Activated CD4-positive, CD25-positive, alpha-beta regulatory T cell (primary cell): ENCODE measurements around the gene LENG8.
"Not testable (repeated sequence)": the region's sequence is repeated elsewhere in the genome, so short reads cannot be mapped to it uniquely, and the experiment has no call there.

Experiments
- DNase-seq, 4 experiments: peaks; one replicate each; lab custom pipeline; 2025; lab: John Stamatoyannopoulos, UW

The LENG8 gene

GRCh38 chr19:54482889-54483288 is 33.9 kb downstream of the LENG8 start:
- no peak for DNase-seq

GRCh38 chr19:54484451-54484850 is 35.5 kb downstream of the LENG8 start:
- DNase-seq: no peak

- DNase-seq: no peak
These were observed 36.9 kb downstream of the LENG8 start for GRCh38 chr19:54485851-54486250.

GRCh38 chr19:54489341-54489740 is 40.3 kb downstream of the LENG8 start:
- DNase-seq: no peak

GRCh38 chr19:54489766-54490165 is 40.8 kb downstream of the LENG8 start:
- DNase-seq: no peak

DNA sequence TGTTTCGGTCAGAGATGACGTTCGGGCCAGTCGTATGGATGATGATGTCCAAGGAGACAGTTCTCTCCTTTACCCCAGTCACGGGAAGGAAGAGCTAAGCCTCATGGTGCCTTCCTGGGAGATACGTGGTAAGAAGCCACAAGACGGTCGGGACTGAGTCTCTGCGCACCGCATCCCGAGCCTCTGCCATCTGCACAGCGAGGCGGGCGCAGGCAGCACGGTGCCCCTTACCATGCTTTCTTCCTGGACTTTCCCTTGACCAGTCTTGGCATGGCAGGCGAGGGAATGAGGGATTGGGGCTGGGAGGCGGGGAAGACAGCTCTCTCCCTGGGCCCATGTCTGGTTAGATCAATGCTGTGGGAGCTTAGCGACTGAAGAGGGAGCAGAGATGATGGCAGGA is 43.6 kb downstream of the LENG8 start:
- no peak for DNase-seq

- DNase-seq: not testable (repeated sequence)
These were observed 44.1 kb downstream of the LENG8 start for GRCh38 chr19:54493056-54493455.

DNA sequence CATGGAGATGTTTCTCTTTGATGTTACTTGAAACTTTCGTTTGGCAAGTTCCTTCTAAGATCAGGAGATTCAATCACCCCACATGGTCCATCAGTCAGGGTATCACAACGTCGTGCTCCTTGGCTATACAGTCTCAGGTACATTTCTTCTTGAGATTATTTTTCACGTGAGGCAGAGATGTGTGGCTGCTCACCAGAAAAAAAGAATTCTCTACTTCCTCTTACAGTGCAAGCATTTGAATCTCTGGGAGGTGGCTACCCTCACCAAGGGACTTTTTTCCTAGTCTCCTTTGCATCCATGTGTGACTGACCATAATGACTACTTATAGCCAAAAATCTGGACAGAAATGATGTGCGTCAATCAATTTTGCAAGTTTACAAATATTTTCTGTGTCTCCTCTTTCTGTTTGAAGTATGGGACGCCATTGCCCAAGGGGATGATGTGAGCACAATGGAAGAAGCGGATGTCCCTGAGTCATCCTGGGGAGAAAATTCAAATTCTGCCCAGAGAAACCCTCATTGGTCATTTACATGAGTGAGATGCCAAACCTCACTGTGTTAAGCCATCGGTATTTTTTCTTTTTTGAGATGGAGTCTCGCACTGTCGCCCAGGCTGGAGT is 45.1 kb downstream of the LENG8 start:
- no peak for DNase-seq

DNA sequence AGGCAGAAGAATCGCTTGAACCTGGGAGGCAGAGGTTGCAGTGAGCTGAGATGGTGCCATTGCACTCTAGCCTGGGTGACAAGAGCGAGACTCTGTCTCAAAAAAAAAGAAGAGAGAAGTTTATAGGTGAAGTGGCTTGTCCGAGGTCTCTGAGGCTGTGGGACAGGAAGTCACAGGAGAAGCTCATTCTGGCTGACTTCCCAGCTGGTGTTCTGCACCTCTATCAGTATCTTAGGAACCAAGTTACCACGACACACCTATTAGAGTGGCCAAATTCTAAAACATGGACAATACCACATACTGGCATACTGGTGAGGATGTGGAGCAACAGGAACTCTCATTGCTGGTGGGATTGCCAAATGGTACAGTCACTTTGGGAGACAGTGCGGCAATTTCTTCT is 46.3 kb downstream of the LENG8 start:
- not testable (repeated sequence) for DNase-seq

- not testable (repeated sequence) for DNase-seq
These were observed 48.9 kb downstream of the LENG8 start for GRCh38 chr19:54497747-54498450.

DNA sequence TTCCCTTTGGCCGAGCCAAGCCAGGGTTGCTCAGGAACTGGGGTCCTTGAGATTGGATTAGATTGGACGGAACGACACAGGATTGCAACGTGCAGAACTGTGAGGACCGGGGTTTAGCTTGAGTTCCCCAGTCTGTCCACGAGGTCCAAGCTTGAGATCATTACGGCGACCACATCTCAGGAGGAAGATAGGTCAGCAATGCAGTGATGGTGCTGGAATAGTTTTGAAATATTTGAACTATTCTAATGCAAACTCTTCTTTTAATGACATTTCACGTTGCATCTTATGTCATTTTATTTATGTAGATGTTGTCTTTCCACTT is 49.4 kb downstream of the LENG8 start:
- not testable (repeated sequence) for DNase-seq

DNA sequence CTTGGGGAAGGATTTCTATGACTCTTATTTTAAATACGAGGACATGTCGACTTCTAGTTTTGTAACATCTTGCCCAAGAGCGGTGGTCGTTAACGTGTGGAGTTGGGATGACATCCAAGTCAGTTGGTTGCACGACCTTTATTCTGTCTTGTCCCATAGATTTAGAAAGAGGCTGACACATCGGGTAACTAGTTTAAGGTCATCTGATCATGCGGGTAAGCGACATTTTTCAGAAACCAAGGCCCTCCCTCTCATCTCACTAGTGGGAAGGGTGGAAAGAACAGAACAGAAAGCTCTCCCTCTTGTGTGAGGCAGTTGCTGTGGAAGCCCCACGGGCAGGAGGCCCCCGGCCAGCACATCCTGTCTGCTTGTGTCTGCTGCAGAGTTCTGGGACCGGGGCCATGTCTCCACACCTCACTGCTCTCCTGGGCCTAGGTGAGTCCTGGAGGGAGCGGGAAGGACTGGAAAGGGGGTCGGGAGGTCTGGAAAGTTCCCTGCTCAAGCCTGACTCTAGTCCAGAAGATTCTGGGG is 53.6 kb downstream of the LENG8 start, which contains the start of gene LAIR2:
Gene LAIR2 (plus strand): TSS at position 314 of the 531 bp plus-strand sequence. CDS start 88 bp downstream, at position 402.
- DNase-seq: no peak

- not testable (repeated sequence) for DNase-seq
These were observed 56.5 kb downstream of the LENG8 start for GRCh38 chr19:54505542-54505941.

- DNase-seq: no peak
These were observed 57.1 kb downstream of the LENG8 start for GRCh38 chr19:54506079-54506478.

- not testable (repeated sequence) for DNase-seq
These were observed 58.2 kb downstream of the LENG8 start for GRCh38 chr19:54507038-54507717.

DNA sequence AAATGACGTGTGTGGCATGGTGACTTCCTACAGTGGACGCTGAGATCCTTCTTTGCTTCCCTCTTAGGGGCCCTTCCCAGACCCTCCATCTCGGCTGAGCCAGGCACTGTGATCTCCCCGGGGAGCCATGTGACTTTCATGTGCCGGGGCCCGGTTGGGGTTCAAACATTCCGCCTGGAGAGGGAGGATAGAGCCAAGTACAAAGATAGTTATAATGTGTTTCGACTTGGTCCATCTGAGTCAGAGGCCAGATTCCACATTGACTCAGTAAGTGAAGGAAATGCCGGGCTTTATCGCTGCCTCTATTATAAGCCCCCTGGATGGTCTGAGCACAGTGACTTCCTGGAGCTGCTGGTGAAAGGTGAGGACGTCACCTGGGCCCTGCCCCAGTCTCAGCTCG is 58.8 kb downstream of the LENG8 start:
- no peak for DNase-seq

- not testable (repeated sequence) for DNase-seq
These were observed 59.5 kb downstream of the LENG8 start for GRCh38 chr19:54508487-54508886.

DNA sequence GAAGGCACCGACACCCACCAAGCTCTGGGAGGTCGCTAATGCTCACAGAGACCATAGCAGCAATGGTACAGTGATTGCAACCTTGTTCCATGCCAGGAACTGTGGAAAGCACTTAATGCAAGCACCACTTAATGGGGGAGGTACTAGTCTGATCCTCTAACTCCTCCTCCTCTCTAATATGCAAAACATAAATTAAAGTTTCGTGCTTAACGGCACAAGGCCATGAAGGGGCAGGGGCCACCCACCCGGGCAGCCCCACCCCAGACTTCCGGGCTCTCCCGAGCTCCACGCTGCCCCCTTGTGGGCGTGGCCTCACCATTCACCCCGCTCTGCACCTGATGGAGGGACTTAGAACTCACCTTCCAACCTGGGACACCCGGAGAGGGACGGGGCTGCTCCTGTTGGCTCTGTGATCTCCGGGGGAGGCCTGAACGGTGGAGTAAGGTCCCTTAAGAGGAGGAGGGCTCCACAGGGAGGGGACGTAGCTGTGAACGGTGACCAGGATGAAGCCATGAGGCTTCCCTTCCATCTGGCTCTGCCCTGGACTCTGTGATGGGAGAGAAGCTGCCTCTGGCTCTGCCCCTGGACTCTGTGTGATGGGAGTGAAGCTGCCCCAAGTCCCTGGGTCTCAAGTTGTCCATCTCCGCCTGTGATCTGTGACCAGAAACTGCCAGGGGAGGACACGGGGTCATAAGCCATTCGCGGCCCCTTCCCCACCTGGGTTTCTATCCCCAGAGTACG is 60.4 kb downstream of the LENG8 start:
- DNase-seq: not testable (repeated sequence)
